GM12878 (cell line): ENCODE results near the gene DEFB124. TPM values are rescaled to one million over a fixed set of nuclear protein-coding genes. Genes with fewer than 3 reads are reported as not detected.
A peak's percentile ranks its signal among the peaks of the same experiment; 100 is the strongest.

ENCODE experiments used
- ATAC-seq: fragments of 200-7000 bp; cut with Tn5 transposase; 3 replicates; pipeline ENCODE4 v1.9.1; 2020; ENCODE audit warnings: mild to moderate bottlenecking, moderate library complexity
- BruUV-seq: library from RNA; stranded (reverse); fragments of 400-500 nt; replicated peaks from 2 replicates; lab custom pipeline; 2021; lab: Mats Ljungman, UMichigan
- CTCF ChIA-PET: fragments of 300-600 bp; sonication (Branson Sonifier 250); formaldehyde crosslinking; extraction: SDS; loops from one replicate; lab custom pipeline; 2021; ENCODE audit warnings: inconsistent platforms; lab: Yijun Ruan, JAX
- POLR2A ChIA-PET: fragments of 350-600 bp; formaldehyde crosslinking; extraction: SDS; loops from one replicate; lab custom pipeline; 2021; ENCODE audit warnings: inconsistent platforms; lab: Charles Lee
- RAD21 ChIA-PET: fragments of 300-600 bp; sonication (Branson Sonifier 250); formaldehyde crosslinking; loops from one replicate; lab custom pipeline; 2023; ENCODE audit warnings: antibody characterized with exemption; ENCODE audit not compliant: unreplicated experiment; lab: Charles Lee
- SMC1A ChIA-PET: fragments of 300-600 bp; sonication (Branson Sonifier 250); formaldehyde crosslinking; loops from one replicate; lab custom pipeline; 2023; ENCODE audit not compliant: unreplicated experiment, uncharacterized antibody; lab: Charles Lee
- DNase-seq: peaks from one replicate; pipeline ENCODE4 v3.0.0-alpha.2; 2011; ENCODE audit warnings: low read depth, low spot score
- FAIRE-seq: peaks from 3 replicates; lab custom pipeline; 2011; peaks lifted over from hg19 to GRCh38; lab: Jason Lieb, UNC
- H2AFZ ChIP-seq: 2 replicates; pipeline ENCODE4 v1.6.0; 2011; ENCODE audit warnings: low read depth, low read length, control low read depth; ENCODE audit not compliant: control insufficient read depth
- H3K27ac ChIP-seq: 2 replicates; pipeline ENCODE4 v1.5.1; 2011; ENCODE audit warnings: control low read depth; ENCODE audit not compliant: control insufficient read depth, insufficient read depth
- H3K27me3 ChIP-seq, 2 experiments: replicated peaks in 1 of 2; 2 replicates each; pipeline versions ENCODE4 v1.6.0 to v1.6.1; 2011; ENCODE audit warnings: low read length in 1 of 2; ENCODE audit not compliant: control insufficient read depth in 2 of 2, insufficient read depth in 2 of 2
- H3K36me3 ChIP-seq, 2 experiments: 2 replicates each; pipeline ENCODE4 v1.5.1; 2011; ENCODE audit warnings: low read length in 1 of 2; ENCODE audit not compliant: control insufficient read depth in 2 of 2, insufficient read depth in 2 of 2
- H3K4me1 ChIP-seq: 2 replicates; pipeline ENCODE4 v1.6.1; 2011; ENCODE audit warnings: mild to moderate bottlenecking, low read length, moderate library complexity, mixed read lengths; ENCODE audit not compliant: control insufficient read depth, insufficient read depth
- H3K4me2 ChIP-seq: 2 replicates; pipeline ENCODE4 v1.6.0; 2011; ENCODE audit warnings: control low read depth; ENCODE audit not compliant: control insufficient read depth, insufficient read depth
- H3K4me3 ChIP-seq: fragments of 200-600 bp; sonication (generic); 2 replicates; pipeline ENCODE4 v1.5.1; 2016
- H3K79me2 ChIP-seq: 2 replicates; pipeline ENCODE4 v1.6.0; 2011; ENCODE audit warnings: low read length; ENCODE audit not compliant: control insufficient read depth, insufficient read depth
- H3K9ac ChIP-seq: 2 replicates; pipeline ENCODE4 v1.8.0; 2011; ENCODE audit warnings: low read length, control low read depth, mixed read lengths; ENCODE audit not compliant: control insufficient read depth, insufficient read depth
- H3K9me3 ChIP-seq: replicated peaks from 3 replicates; pipeline ENCODE4 v1.5.1; 2011; ENCODE audit warnings: mild to moderate bottlenecking, low read length; ENCODE audit not compliant: control insufficient read depth, insufficient read depth
- H4K20me1 ChIP-seq: 2 replicates; pipeline ENCODE4 v1.6.0; 2011; ENCODE audit not compliant: control insufficient read depth, insufficient read depth
- CBFB ChIP-seq: IDR thresholded peaks from 2 replicates; pipeline ENCODE4 v1.6.1; 2016; ENCODE audit warnings: antibody characterized with exemption, low read depth
- E2F4 ChIP-seq: IDR thresholded peaks from 2 replicates; pipeline ENCODE4 v1.6.1; 2012; ENCODE audit warnings: low read depth, low read length, improper control_type of control experiment
- ESRRA ChIP-seq: IDR thresholded peaks from 2 replicates; pipeline ENCODE4 v1.6.1; 2012; ENCODE audit warnings: mild to moderate bottlenecking, low read length, improper control_type of control experiment
- MLLT1 ChIP-seq: fragments of 450-650 bp; IDR thresholded peaks from 2 replicates; pipeline ENCODE4 v1.6.1; 2016; ENCODE audit warnings: mild to moderate bottlenecking
- MTA3 ChIP-seq: IDR thresholded peaks from 2 replicates; pipeline ENCODE4 v1.6.1; 2012; ENCODE audit warnings: low read length, inconsistent platforms, borderline replicate concordance
- MYB ChIP-seq: fragments of 150-350 bp; IDR thresholded peaks from 2 replicates; pipeline ENCODE4 v1.6.1; 2014; ENCODE audit warnings: mild to moderate bottlenecking, low read depth, low read length, borderline replicate concordance
- NR2F1 ChIP-seq: fragments of 450-650 bp; conservative IDR thresholded peaks from 2 replicates; pipeline ENCODE4 v1.6.1; 2017; ENCODE audit warnings: mild to moderate bottlenecking
- NRF1 ChIP-seq: conservative IDR thresholded peaks from 2 replicates; pipeline ENCODE4 v1.6.1; 2011; ENCODE audit warnings: mild to moderate bottlenecking, low read depth, low read length, improper control_type of control experiment
- SKIL ChIP-seq: fragments of 450-650 bp; IDR thresholded peaks from 2 replicates; pipeline ENCODE4 v1.6.1; 2017; ENCODE audit warnings: mild to moderate bottlenecking, low read depth, inconsistent platforms; ENCODE audit not compliant: poor library complexity, severe bottlenecking
- TCF3 ChIP-seq: IDR thresholded peaks from 2 replicates; pipeline ENCODE4 v1.6.1; 2012; ENCODE audit warnings: low read depth, mild to moderate bottlenecking, low read length, borderline replicate concordance; ENCODE audit not compliant: insufficient read depth
- USF1 ChIP-seq: IDR thresholded peaks from 2 replicates; pipeline ENCODE4 v1.6.1; 2011; ENCODE audit warnings: borderline replicate concordance, low read depth, mild to moderate bottlenecking, moderate library complexity, mixed read lengths, low read length; ENCODE audit not compliant: insufficient read depth; ENCODE audit errors: extremely low read length
- ZSCAN29 ChIP-seq: fragments of 450-650 bp; IDR thresholded peaks from 2 replicates; pipeline ENCODE4 v1.6.1; 2017; ENCODE audit warnings: mild to moderate bottlenecking, moderate library complexity
- WGBS: methylation state at CpG from one replicate; pipeline ENCODE4 v1.1.6; 2016; ENCODE audit warnings: low lambda C conversion rate; ENCODE audit not compliant: insufficient replicate concordance, insufficient coverage; ENCODE audit errors: missing lambda C conversion rate; 5-methylcytosine and 5-hydroxymethylcytosine counted together
- in situ Hi-C: fragments of 300-500 bp; cut with MboI; formaldehyde crosslinking; loops from 9 replicates; pipeline ENCODE4 v1.14.3; 2018; ENCODE audit warnings: mixed read lengths
- intact Hi-C: fragments of 100-400 bp; cut with micrococcal nuclease; formaldehyde crosslinking; loops from one replicate; pipeline ENCODE4 v1.14.2; 2022; ENCODE audit not compliant: unreplicated experiment
- polyA plus RNA-seq, 11 experiments: library from polyadenylated mRNA; depleted of rRNA in 4 of 11; unstranded in 6 of 11; stranded (reverse) in 5 of 11; fragments of >200 nt; fragmentation: Nextera tagmentation in 4 of 11; fragmentation: Illumina TruSeq in 1 of 11; extraction: Ambion mirVana in 4 of 11; extraction: Trizol in 1 of 11; gene quantifications; 1 replicate in 1 of 11; 2 replicates in 10 of 11; pipeline versions ENCODE4 v1.2.1 to v1.2.3, GENCODE V29; 2011 to 2016; ENCODE audit warnings: inconsistent platforms in 2 of 11, missing spikeins in 2 of 11, low read depth in 1 of 11
- total RNA-seq, 4 experiments: library from RNA; depleted of rRNA in 3 of 4; stranded (reverse); fragments of >200 nt in 3 of 4; fragmentation: Illumina TruSeq in 1 of 4; extraction: Trizol in 1 of 4; gene quantifications; 2 replicates each; pipeline versions ENCODE4 v1.2.1 to v1.2.3, GENCODE V29; 2013 to 2021
- TF ChIP-seq, protein P1 (sequence below): fragments of 450-650 bp; IDR thresholded peaks from 2 replicates; pipeline ENCODE4 v1.6.1; 2018; ENCODE audit warnings: mild to moderate bottlenecking, low read depth, moderate library complexity; ENCODE audit not compliant: partially characterized antibody

DEFB124 gene
- total and polyA plus RNA-seq, 10 of the 15 experiments (the other 5 are each of a cell fraction or from before 2014, with no cell fraction given): not detected

DNA sequence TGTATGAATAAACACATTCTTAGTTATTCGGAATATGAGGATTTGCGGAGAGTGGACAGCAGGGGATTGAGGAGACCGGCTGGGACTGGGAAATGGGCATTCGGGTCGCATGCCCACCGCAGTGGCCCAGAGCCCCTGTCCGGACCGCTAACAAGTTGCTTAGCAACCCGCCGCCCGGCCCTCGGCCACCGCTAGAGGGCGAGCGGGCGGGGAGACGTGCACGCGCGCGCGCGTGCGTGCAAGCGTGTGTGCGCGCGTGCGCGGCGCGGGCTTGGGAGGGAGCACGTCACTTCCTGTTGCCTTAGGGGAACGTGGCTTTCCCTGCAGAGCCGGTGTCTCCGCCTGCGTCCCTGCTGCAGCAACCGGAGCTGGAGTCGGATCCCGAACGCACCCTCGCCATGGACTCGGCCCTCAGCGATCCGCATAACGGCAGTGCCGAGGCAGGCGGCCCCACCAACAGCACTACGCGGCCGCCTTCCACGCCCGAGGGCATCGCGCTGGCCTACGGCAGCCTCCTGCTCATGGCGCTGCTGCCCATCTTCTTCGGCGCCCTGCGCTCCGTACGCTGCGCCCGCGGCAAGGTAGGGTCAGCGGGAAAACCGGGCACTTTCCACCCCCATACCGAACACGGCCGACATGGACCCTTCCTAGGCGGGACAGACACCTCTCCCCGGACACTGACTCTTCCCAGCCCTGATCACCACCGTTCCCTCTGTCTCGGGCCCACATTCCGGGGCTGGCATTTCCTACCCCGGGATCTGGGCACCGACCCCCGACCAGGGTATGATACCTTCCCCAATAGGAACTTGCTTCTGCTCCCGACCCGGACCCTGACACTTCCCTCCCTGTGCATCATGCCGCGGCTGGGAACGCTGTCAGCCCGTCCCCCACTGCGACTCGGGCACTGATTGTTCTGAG lies 39.5 kb upstream of the DEFB124 start, which contains the start of gene HM13:
TSS of gene HM13 (plus strand) at position 289 of the 918 bp plus-strand sequence. CDS start at position 399, 110 bp downstream.
- Histone ChIP-seq H3K4me1 (peaks cover 10% of the 10 kb centered on the region), H3K4me3 (peak within 1 kb of the TSS; percentile 90), H4K20me1 (no peaks in the 10 kb centered on the region), H3K79me2 (peaks cover 45% of the 10 kb centered on the region), H3K27ac (peak within 1 kb of the TSS; percentile 85), H3K9ac (peak within 1 kb of the TSS; percentile 92), H2AFZ (peak within 1 kb of the TSS; percentile 97), H3K9me3 (no peaks in the 10 kb centered on the region), H3K4me2 (peak within 1 kb of the TSS; percentile 85), H3K27me3 (no peaks in the 10 kb centered on the region), H3K36me3 (0 out of 4 replicates have a peak, but pooled peaks cover 0 to 2% of the 10 kb centered on the region in 2 experiments)
- intact Hi-C loops (loop anchor here (2.0 to 5.0 kb wide), 2 partner anchors 98 to 208 kb away; partner anchors contain the start of gene BCL2L1), in situ Hi-C loops (no loop called here)
- SMC1A ChIA-PET: no interaction called here
- POLR2A ChIA-PET: interaction anchor here (0.6 to 0.7 kb wide), 2 partner anchors 60 to 93 kb away, joined by 3 read pairs; no protein-coding TSS in a partner anchor
- FAIRE-seq (no peak), ATAC-seq (peak; percentile 83), DNase-seq (peak; percentile 63)
- BruUV-seq: no TSS peak
- RAD21 ChIA-PET: no interaction called here
- WGBS: under 1% methylated on average over 82 of the region's 86 CpGs
- CTCF ChIA-PET: interaction anchor here (0.9 to 1.2 kb wide), 4 partner anchors 30 to 99 kb away, joined by 3 to 6 read pairs (median 4); no protein-coding TSS in a partner anchor
- TF ChIP-seq ESRRA (no peak), NRF1 (peak; percentile 68), CBFB (no peak), ZSCAN29 (no peak), TCF3 (no peak), USF1 (no peak), MLLT1 (no peak), SKIL (no peak), NR2F1 (no peak), MTA3 (no peak), MYB (no peak), E2F4 (0 out of 2 replicates have a peak, but pooled peaks have one; percentile 16)
- TF ChIP-seq, protein P1, sequence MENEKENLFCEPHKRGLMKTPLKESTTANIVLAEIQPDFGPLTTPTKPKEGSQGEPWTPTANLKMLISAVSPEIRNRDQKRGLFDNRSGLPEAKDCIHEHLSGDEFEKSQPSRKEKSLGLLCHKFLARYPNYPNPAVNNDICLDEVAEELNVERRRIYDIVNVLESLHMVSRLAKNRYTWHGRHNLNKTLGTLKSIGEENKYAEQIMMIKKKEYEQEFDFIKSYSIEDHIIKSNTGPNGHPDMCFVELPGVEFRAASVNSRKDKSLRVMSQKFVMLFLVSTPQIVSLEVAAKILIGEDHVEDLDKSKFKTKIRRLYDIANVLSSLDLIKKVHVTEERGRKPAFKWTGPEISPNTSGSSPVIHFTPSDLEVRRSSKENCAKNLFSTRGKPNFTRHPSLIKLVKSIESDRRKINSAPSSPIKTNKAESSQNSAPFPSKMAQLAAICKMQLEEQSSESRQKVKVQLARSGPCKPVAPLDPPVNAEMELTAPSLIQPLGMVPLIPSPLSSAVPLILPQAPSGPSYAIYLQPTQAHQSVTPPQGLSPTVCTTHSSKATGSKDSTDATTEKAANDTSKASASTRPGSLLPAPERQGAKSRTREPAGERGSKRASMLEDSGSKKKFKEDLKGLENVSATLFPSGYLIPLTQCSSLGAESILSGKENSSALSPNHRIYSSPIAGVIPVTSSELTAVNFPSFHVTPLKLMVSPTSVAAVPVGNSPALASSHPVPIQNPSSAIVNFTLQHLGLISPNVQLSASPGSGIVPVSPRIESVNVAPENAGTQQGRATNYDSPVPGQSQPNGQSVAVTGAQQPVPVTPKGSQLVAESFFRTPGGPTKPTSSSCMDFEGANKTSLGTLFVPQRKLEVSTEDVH: no peak
